Endothelial cell of hepatic sinusoid (primary cell): ENCODE results near the gene LRP1.

Source experiments
- in situ Hi-C: cut with HindIII; loops from 2 replicates; pipeline ENCODE4 v1.10.0; 2017; ENCODE audit warnings: low sequenced_read_pairs

The LRP1 gene

GRCh38 chr12:57242329-57242690 lies 114.0 kb downstream of the LRP1 start:
- in situ Hi-C loops: no loop called here

GRCh38 chr12:57242691-57243454 lies 114.6 kb downstream of the LRP1 start:
- in situ Hi-C loops: no loop called here

- in situ Hi-C loops: no loop called here
These were observed 115.4 kb downstream of the LRP1 start for GRCh38 chr12:57243521-57244311.

GRCh38 chr12:57244312-57244696 lies 116.0 kb downstream of the LRP1 start:
- in situ Hi-C loops: no loop called here

GRCh38 chr12:57247041-57247440 lies 118.8 kb downstream of the LRP1 start:
- in situ Hi-C loops: no loop called here

- in situ Hi-C loops: no loop called here
These were observed 120.9 kb downstream of the LRP1 start for GRCh38 chr12:57248934-57249742.

GRCh38 chr12:57250541-57250940 lies 122.3 kb downstream of the LRP1 start:
- in situ Hi-C loops: no loop called here

- in situ Hi-C loops: no loop called here
These were observed 122.7 kb downstream of the LRP1 start, which contains the start of gene STAC3 for GRCh38 chr12:57250956-57251355. Gene STAC3 (minus strand): TSS chr12:57251187. CDS start chr12:57249636, 1,551 bp downstream.

GRCh38 chr12:57254506-57255280 lies 126.4 kb downstream of the LRP1 start:
- in situ Hi-C loops: no loop called here

- in situ Hi-C loops: no loop called here
These were observed 127.6 kb downstream of the LRP1 start for GRCh38 chr12:57255916-57256315.

- in situ Hi-C loops: no loop called here
These were observed 131.0 kb downstream of the LRP1 start for GRCh38 chr12:57258977-57259970.

- in situ Hi-C loops: no loop called here
These were observed 132.1 kb downstream of the LRP1 start for GRCh38 chr12:57260366-57260765.

GRCh38 chr12:57261428-57261865 lies 133.2 kb downstream of the LRP1 start:
- in situ Hi-C loops: no loop called here

GRCh38 chr12:57262126-57262822 lies 134.0 kb downstream of the LRP1 start:
- in situ Hi-C loops: no loop called here
